Spinal cord (tissue), 10 donors: ENCODE results near the gene NFATC3. TPM values are rescaled to one million over a fixed set of nuclear protein-coding genes. Genes with fewer than 3 reads are reported as not detected.
A peak's percentile ranks its signal among the peaks of the same experiment; 100 is the strongest.

Experiments used
- DNase-seq, 6 donors: peaks; one replicate each; pipeline versions ENCODE4 v3.0.0 to v3.0.0-alpha.2; 2013 to 2015; ENCODE audit warnings: low spot score in 6 of 6, low read depth in 4 of 6
- H3K27ac ChIP-seq: one replicate; pipeline ENCODE4 v1.5.1; 2013; ENCODE audit warnings: low read depth, low read length, control low read depth
- H3K27me3 ChIP-seq: one replicate; pipeline ENCODE4 v1.6.1; 2013; ENCODE audit warnings: low read length; ENCODE audit not compliant: control insufficient read depth, insufficient read depth
- H3K36me3 ChIP-seq: one replicate; pipeline ENCODE4 v1.6.1; 2013; ENCODE audit warnings: low read length; ENCODE audit not compliant: control insufficient read depth, insufficient read depth
- H3K4me1 ChIP-seq: one replicate; pipeline ENCODE4 v1.6.1; 2013; ENCODE audit warnings: low read length; ENCODE audit not compliant: control insufficient read depth, insufficient read depth
- H3K4me3 ChIP-seq: one replicate; pipeline ENCODE4 v1.5.1; 2013; ENCODE audit warnings: low read depth, low read length, control low read depth
- H3K9me3 ChIP-seq: one replicate; pipeline ENCODE4 v1.6.1; 2013; ENCODE audit warnings: low read length; ENCODE audit not compliant: control insufficient read depth, insufficient read depth
- WGBS: methylation state at CpG from one replicate; pipeline ENCODE4 v1.1.5; 2013; ENCODE audit warnings: missing lambda C conversion rate; ENCODE audit not compliant: insufficient coverage; 5-methylcytosine and 5-hydroxymethylcytosine counted together
- polyA plus RNA-seq, 2 donors: library from polyadenylated mRNA; unstranded; fragments of 120-200 nt; gene quantifications; one replicate each; pipeline ENCODE4 v1.2.1, GENCODE V29; 2013; ENCODE audit not compliant: insufficient read length in 2 of 2
- total RNA-seq, 2 donors: library from RNA; depleted of rRNA in 1 of 2; stranded (reverse); fragments of 120-200 nt in 1 of 2; fragments of >200 nt in 1 of 2; gene quantifications; one replicate each; pipeline versions ENCODE4 v1.2.3 to v1.2.4, GENCODE V29; 2013 to 2014
- donor health status: healthy.

Gene NFATC3
- total and polyA plus RNA-seq, 4 donors: 15.1 to 36.7 (median 20.8) TPM

DNA sequence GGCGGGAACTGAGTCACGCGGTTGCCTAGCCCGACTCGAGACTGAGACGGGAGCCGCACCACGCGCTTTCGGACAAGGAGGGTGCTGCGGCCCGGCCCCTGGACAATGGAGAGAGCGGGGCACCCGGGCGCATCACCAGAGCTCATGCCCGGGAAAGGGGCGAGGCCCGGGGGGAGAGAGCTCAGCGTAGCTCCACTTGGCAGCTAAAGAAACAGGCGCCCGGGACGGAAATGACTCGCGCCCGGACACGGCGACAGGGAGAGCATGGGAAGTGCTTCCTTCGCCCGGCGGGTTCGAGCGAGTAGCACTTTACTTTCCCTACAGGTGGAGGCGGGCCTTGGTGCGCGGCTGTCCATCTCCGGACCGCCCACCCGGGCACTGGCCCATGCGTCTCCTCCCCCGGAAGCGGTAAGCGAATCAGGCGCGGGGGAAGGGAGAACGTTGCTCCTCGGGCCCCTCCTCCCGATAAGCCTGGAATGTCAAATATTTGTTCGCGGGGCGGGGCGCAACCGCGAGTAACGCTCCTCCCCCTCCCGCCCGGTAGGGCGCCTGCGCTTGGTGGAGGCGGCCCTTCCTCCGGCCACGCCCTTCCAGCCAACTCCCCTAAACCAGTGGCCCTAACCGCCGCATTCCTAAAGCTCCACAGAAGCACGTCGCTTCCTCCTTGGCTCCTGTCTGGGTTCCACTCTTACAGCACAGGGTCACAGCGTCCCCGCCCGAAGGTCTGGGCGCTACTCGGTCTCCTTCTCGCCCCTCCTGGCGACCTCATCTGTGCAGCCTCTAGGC is 152.3 kb downstream of the NFATC3 start:
- H3K4me3 ChIP-seq: peak overlapping the region; percentile 77
- H3K9me3 ChIP-seq: no peaks in the 10 kb centered on the region
- H3K36me3 ChIP-seq: peaks cover under 1% of the 10 kb centered on the region
- H3K27ac ChIP-seq: peak overlapping the region; percentile 64
- peaks cover 37% of the 10 kb centered on the region for H3K27me3 ChIP-seq
- peaks cover 37% of the 10 kb centered on the region for H3K4me1 ChIP-seq
- peak; percentile 80 to 98 (median 90) for DNase-seq
- whole genome bisulfite sequencing: under 1% methylated on average over 72 of the region's 72 CpGs

DNA sequence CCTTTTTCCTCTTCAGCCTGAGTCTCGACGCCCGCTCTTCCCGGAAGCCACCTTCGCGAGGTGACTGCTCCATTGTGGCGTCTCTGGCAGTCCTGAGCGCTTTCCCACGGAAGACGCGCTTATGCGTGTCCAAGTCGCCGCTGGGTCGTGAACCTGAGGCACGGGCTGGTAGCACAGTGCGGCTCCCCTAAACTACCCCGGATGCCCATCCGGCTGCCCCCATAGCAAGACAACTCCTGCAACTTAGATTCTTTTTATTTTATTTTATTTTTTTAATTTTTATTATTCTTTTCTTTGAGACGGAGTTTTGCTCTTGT is 152.8 kb downstream of the NFATC3 start:
- 9% methylated on average over 17 of the region's 20 CpGs for WGBS
- Histone ChIP-seq H3K4me3 (peak overlapping the region; percentile 77), H3K27me3 (peaks cover 37% of the 10 kb centered on the region), H3K36me3 (no peaks in the 10 kb centered on the region), H3K4me1 (peaks cover 37% of the 10 kb centered on the region), H3K9me3 (no peaks in the 10 kb centered on the region), H3K27ac (peak overlapping the region; percentile 57)
- DNase-seq: no peak

DNA sequence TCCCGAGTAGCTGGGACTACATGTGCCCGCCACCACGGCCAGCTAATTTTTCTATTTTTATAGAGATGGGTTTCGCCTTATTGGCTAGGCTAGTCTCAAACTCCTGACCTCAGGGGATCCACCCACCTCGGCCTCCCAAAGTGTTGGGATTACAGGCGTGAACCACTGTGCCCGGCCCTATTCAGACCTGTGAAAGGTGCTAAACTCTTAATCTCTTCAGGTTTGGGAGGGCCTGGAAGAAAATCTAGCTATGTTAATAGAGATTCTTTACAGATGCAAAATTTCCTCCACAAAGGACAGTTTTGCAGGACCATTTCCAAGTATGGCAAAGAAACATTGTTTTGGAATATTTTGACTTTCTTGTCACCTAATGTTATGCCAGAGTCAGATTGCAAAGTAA is 156.9 kb downstream of the NFATC3 start:
- H3K27me3 ChIP-seq: peaks cover 8% of the 10 kb centered on the region
- WGBS: 100% methylated on average over 2 of the region's 7 CpGs
- no peak overlapping the region for H3K27ac ChIP-seq
- no peaks in the 10 kb centered on the region for H3K9me3 ChIP-seq
- no peaks in the 10 kb centered on the region for H3K36me3 ChIP-seq
- DNase-seq: no peak
- no peak overlapping the region for H3K4me3 ChIP-seq
- H3K4me1 ChIP-seq: peaks cover 43% of the 10 kb centered on the region

DNA sequence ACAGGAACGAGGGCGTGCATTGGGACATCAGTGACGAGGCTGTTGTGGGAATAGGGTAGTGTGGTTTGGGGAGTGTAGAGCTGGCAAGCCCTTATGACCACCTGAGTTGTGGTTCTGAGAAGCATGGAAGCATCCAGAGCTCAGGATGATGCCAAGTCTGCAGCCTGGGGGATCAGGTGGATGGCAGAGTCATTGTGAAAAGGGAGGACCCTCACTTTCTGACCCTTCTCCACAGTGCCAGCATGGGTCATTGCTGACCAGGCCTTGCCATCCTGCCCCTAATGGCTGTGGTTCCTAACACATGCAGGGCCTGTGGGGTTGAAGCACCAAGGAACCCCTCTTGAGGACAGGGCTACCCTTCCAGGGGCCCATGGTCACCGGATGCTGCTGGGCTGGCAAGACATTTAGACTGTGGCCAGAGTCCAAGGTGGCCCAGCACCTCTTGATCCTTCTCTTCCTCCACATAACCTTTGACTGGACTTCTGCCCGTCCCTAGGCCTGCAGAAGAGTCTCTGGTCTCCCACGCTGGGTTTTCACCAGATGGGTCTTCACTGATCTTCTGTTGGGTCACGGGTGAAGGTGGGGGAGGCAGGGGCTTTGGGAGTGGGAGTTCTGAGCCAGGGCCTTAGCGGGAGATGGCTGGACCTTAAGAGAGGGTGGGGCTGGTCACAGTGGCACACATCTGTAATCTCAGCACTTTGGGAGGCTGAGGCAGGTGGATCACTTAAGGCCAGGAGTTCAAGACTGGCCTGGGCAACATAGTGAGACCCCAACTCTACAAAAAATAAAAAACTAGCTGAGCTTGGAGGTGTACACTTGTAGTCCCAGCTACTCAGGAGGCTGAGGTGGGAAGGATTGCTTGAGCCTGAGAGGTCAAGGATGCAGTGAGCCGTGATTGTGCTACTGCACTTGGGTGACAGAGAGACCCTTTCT is 158.0 kb downstream of the NFATC3 start:
- H3K9me3 ChIP-seq: no peaks in the 10 kb centered on the region
- H3K27ac ChIP-seq: no peak overlapping the region
- no peak for DNase-seq
- H3K27me3 ChIP-seq: no peaks in the 10 kb centered on the region
- no peak overlapping the region for H3K4me3 ChIP-seq
- WGBS: 82% methylated on average over 7 of the region's 9 CpGs
- peaks cover 34% of the 10 kb centered on the region for H3K4me1 ChIP-seq
- peaks cover 7% of the 10 kb centered on the region for H3K36me3 ChIP-seq

DNA sequence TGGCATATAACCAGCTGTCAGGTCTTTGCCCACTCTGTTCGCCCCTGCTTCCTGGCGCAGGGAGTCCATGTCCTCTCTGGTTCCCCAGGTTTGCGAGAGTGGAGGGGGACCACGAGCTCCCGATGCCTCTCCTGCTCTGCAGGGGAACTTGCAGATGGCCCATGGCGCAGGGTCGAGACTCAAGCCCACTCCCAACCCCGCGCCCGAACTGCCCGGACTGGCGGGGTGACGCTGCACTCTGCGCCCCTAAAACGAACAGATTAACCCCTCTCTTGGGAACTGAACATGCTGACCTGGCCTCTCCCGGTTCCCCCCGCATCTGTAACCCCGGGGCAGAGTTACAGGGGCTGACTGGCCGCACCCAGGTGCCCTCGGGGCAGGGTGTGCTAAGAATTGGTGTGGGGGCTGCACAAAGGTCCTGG is 159.3 kb downstream of the NFATC3 start:
- H3K27ac ChIP-seq: no peak overlapping the region
- no peaks in the 10 kb centered on the region for H3K27me3 ChIP-seq
- H3K36me3 ChIP-seq: peaks cover 19% of the 10 kb centered on the region
- no peaks in the 10 kb centered on the region for H3K9me3 ChIP-seq
- 3% methylated on average over 20 of the region's 20 CpGs for WGBS
- peak overlapping the region; percentile 94 for H3K4me3 ChIP-seq
- peaks cover 33% of the 10 kb centered on the region for H3K4me1 ChIP-seq
- DNase-seq: no peak

DNA sequence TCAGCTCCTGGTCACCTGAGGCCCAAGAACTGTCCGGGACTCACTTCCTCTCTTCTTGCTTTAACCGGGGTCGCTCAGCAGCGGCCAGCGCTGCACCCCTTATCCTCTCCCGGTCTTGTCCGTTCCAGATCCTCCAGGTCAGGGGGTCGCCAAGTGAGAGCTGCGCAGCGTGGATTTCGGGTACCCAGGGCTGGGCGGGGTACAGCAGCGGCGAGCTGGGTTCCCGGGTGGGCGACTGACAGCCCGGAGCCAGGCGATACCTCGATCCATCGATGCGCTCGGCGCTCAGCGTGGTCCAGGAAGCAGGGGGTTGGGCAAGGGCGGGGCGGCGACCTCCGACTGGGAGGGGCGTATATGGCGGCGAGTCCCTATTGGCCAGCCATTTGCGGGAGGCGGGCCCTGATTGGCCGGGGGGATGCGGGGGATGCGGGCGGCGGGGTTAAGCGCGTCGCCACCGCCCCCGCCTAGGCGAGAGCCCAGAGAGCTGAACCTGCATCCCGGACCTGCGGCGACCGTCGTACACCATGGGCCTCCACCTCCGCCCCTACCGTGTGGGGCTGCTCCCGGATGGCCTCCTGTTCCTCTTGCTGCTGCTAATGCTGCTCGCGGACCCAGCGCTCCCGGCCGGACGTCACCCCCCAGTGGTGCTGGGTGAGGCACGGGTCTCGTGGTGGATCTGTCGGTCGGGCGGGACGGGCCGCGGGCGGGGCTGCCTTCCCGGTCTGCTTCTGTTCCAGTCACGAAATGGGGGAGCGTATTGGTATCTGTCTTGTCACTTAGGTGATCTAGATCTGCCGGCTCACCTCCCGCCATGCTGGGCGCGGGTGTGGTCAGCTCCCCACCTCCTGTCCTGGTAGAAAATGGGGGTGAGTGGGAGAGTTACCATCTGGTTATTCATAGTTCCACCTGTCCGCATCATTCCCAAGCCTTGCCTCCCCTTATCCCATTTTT is 160.0 kb downstream of the NFATC3 start, which contains the start of gene PLA2G15:
Gene PLA2G15 (plus strand): TSS at position 471 of the 951 bp plus-strand sequence. CDS start 54 bp downstream, at position 525.
- Histone ChIP-seq H3K27ac (no peak within 1 kb of the TSS), H3K4me1 (peaks cover 28% of the 10 kb centered on the region), H3K4me3 (peak within 1 kb of the TSS; percentile 94), H3K27me3 (no peaks in the 10 kb centered on the region), H3K9me3 (no peaks in the 10 kb centered on the region), H3K36me3 (peaks cover 26% of the 10 kb centered on the region)
- DNase-seq: peak; percentile 84 to 99 (median 94)
- WGBS: under 1% methylated on average over 66 of the region's 75 CpGs

DNA sequence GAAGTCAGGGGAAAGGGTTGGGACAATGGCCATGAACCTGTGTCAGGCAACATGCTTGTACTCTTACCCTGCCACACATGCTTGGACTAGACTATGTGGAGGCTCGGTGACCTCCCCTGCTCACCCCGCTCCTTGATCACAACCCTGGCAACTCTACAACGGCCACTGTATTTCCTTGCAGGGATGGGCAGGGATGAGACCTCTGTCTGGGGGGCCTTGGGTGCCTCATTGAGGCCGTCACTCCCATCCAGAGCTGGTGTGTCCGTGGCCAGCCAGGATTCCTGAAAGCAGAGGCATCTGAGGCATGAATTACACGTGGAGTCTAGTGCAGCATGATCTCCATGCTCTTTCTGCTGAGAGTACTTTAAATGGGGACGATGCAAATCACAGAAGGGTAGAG is 161.0 kb downstream of the NFATC3 start:
- H3K27ac ChIP-seq: no peak overlapping the region
- no peaks in the 10 kb centered on the region for H3K27me3 ChIP-seq
- H3K36me3 ChIP-seq: peaks cover 33% of the 10 kb centered on the region
- H3K4me3 ChIP-seq: peak overlapping the region; percentile 94
- DNase-seq: no peak
- 84% methylated on average over 7 of the region's 7 CpGs for WGBS
- H3K9me3 ChIP-seq: no peaks in the 10 kb centered on the region
- H3K4me1 ChIP-seq: peaks cover 28% of the 10 kb centered on the region

DNA sequence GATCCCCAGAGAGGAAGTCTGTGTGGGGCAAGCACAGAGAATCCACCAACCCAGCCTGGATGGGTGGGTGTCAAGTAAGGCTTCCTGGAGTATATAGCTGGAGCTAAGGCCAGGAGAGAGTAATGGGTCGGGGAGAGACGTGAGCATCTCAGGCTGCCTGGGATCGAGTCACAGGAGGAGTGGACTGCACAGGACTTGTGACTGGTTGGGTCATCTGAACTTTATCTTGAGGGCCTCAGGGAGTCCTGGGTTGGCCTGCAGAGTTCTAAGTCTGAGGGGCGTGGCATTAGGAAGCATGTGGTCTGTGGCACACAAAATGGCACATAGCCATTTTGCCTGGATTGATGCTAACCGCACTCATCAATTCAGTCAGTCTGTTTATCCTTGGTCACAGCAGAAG is 161.5 kb downstream of the NFATC3 start:
- no peaks in the 10 kb centered on the region for H3K27me3 ChIP-seq
- H3K4me1 ChIP-seq: peaks cover 28% of the 10 kb centered on the region
- H3K36me3 ChIP-seq: peaks cover 36% of the 10 kb centered on the region
- H3K4me3 ChIP-seq: peak overlapping the region; percentile 1
- 81% methylated on average over 5 of the region's 5 CpGs for WGBS
- H3K9me3 ChIP-seq: no peaks in the 10 kb centered on the region
- DNase-seq: no peak
- H3K27ac ChIP-seq: no peak overlapping the region

DNA sequence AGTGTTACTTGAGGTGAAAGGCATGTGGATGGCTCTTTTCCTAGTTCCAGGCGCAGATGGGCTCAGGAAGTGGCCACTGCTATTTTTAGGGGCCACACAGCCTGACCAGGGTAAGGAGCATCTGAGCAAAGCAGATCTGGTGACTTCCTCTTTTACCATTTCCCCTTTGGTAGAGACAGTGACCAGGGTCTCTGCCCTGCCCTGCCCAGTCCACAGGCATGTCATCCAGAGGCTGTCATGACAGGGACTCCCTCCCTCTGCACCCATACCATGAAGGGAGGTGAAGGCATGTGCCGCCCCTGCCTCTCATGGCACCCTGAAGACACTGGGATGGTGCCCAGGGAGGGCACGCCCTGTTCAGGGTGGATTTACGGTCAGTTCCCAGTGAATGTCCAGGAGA is 162.2 kb downstream of the NFATC3 start:
- Histone ChIP-seq H3K9me3 (no peaks in the 10 kb centered on the region), H3K27ac (no peak overlapping the region), H3K4me3 (no peak overlapping the region), H3K4me1 (peaks cover 28% of the 10 kb centered on the region), H3K27me3 (no peaks in the 10 kb centered on the region), H3K36me3 (peaks cover 41% of the 10 kb centered on the region)
- no peak for DNase-seq
- WGBS: 93% methylated on average over 4 of the region's 4 CpGs
